H1 (cell line): ENCODE measurements around the gene BCO2. TPM values are rescaled to one million over a fixed set of nuclear protein-coding genes. Genes with fewer than 3 reads are reported as not detected.

Experiments
- CTCF ChIA-PET: fragments of 300-600 bp; sonication (Branson Sonifier 250); formaldehyde crosslinking; loops from one replicate; lab custom pipeline; 2021; ENCODE audit not compliant: partially characterized antibody; lab: Charles Lee
- POLR2A ChIA-PET: fragments of 300-600 bp; sonication (Branson Sonifier 250); formaldehyde crosslinking; loops from one replicate; lab custom pipeline; 2021; ENCODE audit warnings: inconsistent platforms; ENCODE audit not compliant: partially characterized antibody; lab: Charles Lee
- DNase-seq, 2 experiments: peaks; one replicate each; pipeline versions ENCODE4 v3.0.0 to v3.0.0-alpha.2; 2010 to 2022; ENCODE audit warnings: low spot score in 2 of 2, low read depth in 1 of 2, mixed read lengths in 1 of 2
- FAIRE-seq: peaks from 2 replicates; lab custom pipeline; 2011; peaks lifted over from hg19 to GRCh38; lab: Jason Lieb, UNC
- H2AFZ ChIP-seq: 2 replicates; pipeline ENCODE4 v1.8.1; 2012; ENCODE audit warnings: low read length, inconsistent platforms
- H2AK5ac ChIP-seq: 2 replicates; pipeline ENCODE4 v1.6.1; 2013; ENCODE audit warnings: low read depth, low read length
- H2BK120ac ChIP-seq: replicated peaks from 2 replicates; pipeline ENCODE3; 2013; ENCODE audit warnings: low read depth, low read length, inconsistent platforms
- H2BK12ac ChIP-seq: 2 replicates; pipeline ENCODE4 v1.6.1; 2013; ENCODE audit warnings: low read depth, low read length
- H2BK15ac ChIP-seq: 2 replicates; pipeline ENCODE4 v1.6.1; 2013; ENCODE audit warnings: low read length
- H2BK20ac ChIP-seq: 2 replicates; pipeline ENCODE4 v1.6.1; 2013; ENCODE audit warnings: low read length
- H2BK5ac ChIP-seq: 2 replicates; pipeline ENCODE4 v1.6.1; 2013; ENCODE audit warnings: low read depth, low read length
- H3K14ac ChIP-seq: 2 replicates; pipeline ENCODE4 v1.6.1; 2013; ENCODE audit warnings: inconsistent platforms; ENCODE audit not compliant: insufficient read length
- H3K18ac ChIP-seq: 2 replicates; pipeline ENCODE4 v1.6.1; 2013; ENCODE audit warnings: low read length; ENCODE audit errors: extremely low read depth
- H3K23ac ChIP-seq: 2 replicates; pipeline ENCODE4 v1.6.1; 2013; ENCODE audit warnings: inconsistent platforms; ENCODE audit not compliant: insufficient read length
- H3K23me2 ChIP-seq: 2 replicates; pipeline ENCODE4 v1.6.1; 2013; ENCODE audit warnings: low read depth, low read length
- H3K27ac ChIP-seq: 2 replicates; pipeline ENCODE4 v1.6.1; 2011; ENCODE audit warnings: low read depth, low read length, inconsistent platforms
- H3K27me3 ChIP-seq, 4 experiments: replicated peaks in 1 of 4; 1 replicate in 1 of 4; 2 replicates in 3 of 4; pipeline versions ENCODE4 v1.6.1 to v1.8.1; 2011 to 2013; ENCODE audit warnings: low read length in 3 of 4, mild to moderate bottlenecking in 3 of 4, inconsistent platforms in 2 of 4, mixed read lengths in 2 of 4, moderate library complexity in 1 of 4; ENCODE audit not compliant: control insufficient read depth in 3 of 4, insufficient read depth in 3 of 4; ENCODE audit errors: extremely low read depth in 1 of 4
- H3K36me3 ChIP-seq, 4 experiments: 2 replicates each; pipeline versions ENCODE4 v1.6.1 to v1.8.1; 2011 to 2013; ENCODE audit warnings: mild to moderate bottlenecking in 4 of 4, low read length in 3 of 4, moderate library complexity in 2 of 4, control low read depth in 1 of 4, inconsistent platforms in 1 of 4; ENCODE audit not compliant: insufficient read depth in 4 of 4, control insufficient read depth in 2 of 4
- H3K4ac ChIP-seq: replicated peaks from 2 replicates; pipeline ENCODE3; 2013; ENCODE audit warnings: low read length, low read depth, mixed read lengths, inconsistent platforms; ENCODE audit not compliant: insufficient read length
- H3K4me1 ChIP-seq, 4 experiments: replicated peaks in 1 of 4; 1 replicate in 1 of 4; 2 replicates in 3 of 4; pipeline versions ENCODE4 v1.6.1 to v1.8.1; 2011 to 2013; ENCODE audit warnings: low read length in 3 of 4, inconsistent platforms in 2 of 4, mixed read lengths in 1 of 4; ENCODE audit not compliant: insufficient read depth in 4 of 4, control insufficient read depth in 3 of 4
- H3K4me2 ChIP-seq, 2 experiments: 2 replicates each; pipeline versions ENCODE4 v1.6.1 to v1.8.1; 2011 to 2013; ENCODE audit warnings: low read depth in 2 of 2, low read length in 2 of 2, control low read depth in 1 of 2, inconsistent platforms in 1 of 2, mild to moderate bottlenecking in 1 of 2; ENCODE audit not compliant: insufficient read depth in 1 of 2
- H3K4me3 ChIP-seq, 4 experiments: fragments of 200-600, 300-600 bp in 1 of 4; sonication (generic), shearing (Covaris generic), sonication (Bioruptor Twin) in 1 of 4; 2 replicates each; pipeline versions ENCODE4 v1.5.1 to v1.8.1; 2011 to 2016; ENCODE audit warnings: low read length in 4 of 4, low read depth in 3 of 4, control low read depth in 2 of 4, inconsistent platforms in 2 of 4, mild to moderate bottlenecking in 2 of 4, mixed read lengths in 1 of 4, moderate library complexity in 1 of 4; ENCODE audit not compliant: insufficient read depth in 2 of 4; ENCODE audit errors: extremely low read depth in 1 of 4
- H3K56ac ChIP-seq: replicated peaks from 2 replicates; pipeline ENCODE3; 2013; ENCODE audit warnings: low read depth, mild to moderate bottlenecking, mixed read lengths, low read length, inconsistent platforms; ENCODE audit not compliant: insufficient read length
- H3K79me1 ChIP-seq: 2 replicates; pipeline ENCODE4 v1.6.1; 2013; ENCODE audit warnings: low read depth, low read length, control low read depth
- H3K79me2 ChIP-seq, 2 experiments: 2 replicates each; pipeline versions ENCODE4 v1.6.1 to v1.8.1; 2012 to 2013; ENCODE audit warnings: low read length in 2 of 2, mild to moderate bottlenecking in 2 of 2, inconsistent platforms in 1 of 2; ENCODE audit not compliant: insufficient read depth in 2 of 2, control insufficient read depth in 1 of 2
- H3K9ac ChIP-seq, 4 experiments: replicated peaks in 1 of 4; 1 replicate in 1 of 4; 2 replicates in 3 of 4; pipeline versions ENCODE4 v1.6.1 to v1.8.1; 2011 to 2013; ENCODE audit warnings: low read depth in 3 of 4, low read length in 3 of 4, control low read depth in 2 of 4, mild to moderate bottlenecking in 2 of 4, moderate library complexity in 2 of 4, inconsistent platforms in 1 of 4; ENCODE audit errors: extremely low read depth in 1 of 4
- H3K9me3 ChIP-seq, 2 experiments: 2 replicates each; pipeline versions ENCODE4 v1.6.1 to v1.8.1; 2012 to 2013; ENCODE audit warnings: mild to moderate bottlenecking in 2 of 2, moderate library complexity in 2 of 2, control low read depth in 1 of 2, inconsistent platforms in 1 of 2, low read depth in 1 of 2, low read length in 1 of 2, mixed read lengths in 1 of 2; ENCODE audit not compliant: insufficient read depth in 2 of 2
- H4K20me1 ChIP-seq, 2 experiments: replicated peaks in 1 of 2; 2 replicates each; pipeline versions ENCODE3 to v1.8.1; 2011 to 2013; ENCODE audit warnings: inconsistent platforms in 2 of 2, low read length in 2 of 2, mild to moderate bottlenecking in 1 of 2; ENCODE audit not compliant: insufficient read depth in 2 of 2, control insufficient read depth in 1 of 2
- H4K5ac ChIP-seq: 2 replicates; pipeline ENCODE4 v1.6.1; 2013; ENCODE audit warnings: low read length, low read depth, mixed read lengths, inconsistent platforms; ENCODE audit not compliant: insufficient read length
- H4K8ac ChIP-seq: 2 replicates; pipeline ENCODE4 v1.8.0; 2013; ENCODE audit warnings: mild to moderate bottlenecking, moderate library complexity, low read length, inconsistent platforms; ENCODE audit not compliant: insufficient read depth; ENCODE audit errors: extremely low read depth
- H4K91ac ChIP-seq: replicated peaks from 2 replicates; pipeline ENCODE3; 2013; ENCODE audit warnings: low read length, mixed read lengths, inconsistent platforms; ENCODE audit not compliant: insufficient read length
- WGBS, 2 experiments: shearing (Covaris generic) in 1 of 2; methylation state at CpG; one replicate each; pipeline versions ENCODE4 v1.1.6 to v1.1.7; 2013 to 2015; ENCODE audit warnings: low lambda C conversion rate in 2 of 2, mixed read lengths in 2 of 2, inconsistent platforms in 1 of 2, low coverage in 1 of 2, missing lambda C conversion rate in 1 of 2; ENCODE audit not compliant: insufficient replicate concordance in 2 of 2, insufficient coverage in 1 of 2, insufficient read length in 1 of 2; ENCODE audit errors: extremely low coverage in 1 of 2, missing lambda C conversion rate in 1 of 2; 5-methylcytosine and 5-hydroxymethylcytosine counted together
- polyA plus RNA-seq, 7 experiments: library from polyadenylated mRNA; depleted of rRNA in 3 of 7; stranded (reverse) in 5 of 7; unstranded in 2 of 7; fragments of >200 nt in 5 of 7; fragments of 200-250 nt in 2 of 7; gene quantifications; 1 replicate in 5 of 7; 2 replicates in 1 of 7; 4 replicates in 1 of 7; pipeline versions ENCODE4 v1.2.1 to v1.2.3, GENCODE V29; 2011 to 2013; ENCODE audit warnings: missing spikeins in 2 of 7, mixed read lengths in 2 of 7
- total RNA-seq: library from RNA; stranded (reverse); fragmentation: NEBNext Ultra II Directional; extraction: Animal tissue kit (Norgen Biotek cat#: 25700); gene quantifications from 2 replicates; pipeline ENCODE4 v1.2.1, GENCODE V29; 2021

The BCO2 gene
- total and polyA plus RNA-seq, 2 of the 8 experiments (the other 6 are each of a cell fraction or from before 2014, with no cell fraction given), result 0.42 to 0.82 TPM

- H2BK15ac ChIP-seq, result no peak overlapping the region
- H3K23me2 ChIP-seq, result no peaks in the 10 kb centered on the region; the same call in 1 of the 2 replicates
- no peak overlapping the region for H3K14ac ChIP-seq
- no peak overlapping the region for H3K4me3 ChIP-seq
- H3K9ac ChIP-seq, result no peak overlapping the region
- no peak overlapping the region for H3K23ac ChIP-seq
- no peaks in the 10 kb centered on the region for H3K36me3 ChIP-seq
- no peak overlapping the region for H2BK12ac ChIP-seq
- H3K79me2 ChIP-seq, result no peaks in the 10 kb centered on the region
- ChIA-PET POLR2A (no interaction called here), CTCF (interaction anchor here (1.9 kb wide), 1 partner anchor 9 kb away, joined by 6 read pairs; no protein-coding TSS in a partner anchor)
- H2BK5ac ChIP-seq, result no peak overlapping the region
- H3K4ac ChIP-seq, result no peak overlapping the region
- H3K4me2 ChIP-seq, result no peak overlapping the region
- no peaks in the 10 kb centered on the region; a peak in 1 of 7 replicates for H3K4me1 ChIP-seq
- no peaks in the 10 kb centered on the region for H4K20me1 ChIP-seq
- no peak overlapping the region for H3K56ac ChIP-seq
- H2AFZ ChIP-seq, result no peak overlapping the region
- no peaks in the 10 kb centered on the region for H3K79me1 ChIP-seq
- no peak overlapping the region for H2BK120ac ChIP-seq
- no peaks in the 10 kb centered on the region for H3K27me3 ChIP-seq
- no peak overlapping the region for H4K5ac ChIP-seq
- H4K91ac ChIP-seq, result no peak overlapping the region
- WGBS, 2 experiments, result 96% methylated on average over 1 of the region's 1 CpG; no CpG with 5 or more reads in 1 of the 2 experiments
- H3K9me3 ChIP-seq, result no peaks in the 10 kb centered on the region
- H4K8ac ChIP-seq, result no peak overlapping the region
- no peak overlapping the region for H3K18ac ChIP-seq
- no peak overlapping the region for H2AK5ac ChIP-seq
- no peak overlapping the region for H2BK20ac ChIP-seq
- DNase-seq, result no peak
- FAIRE-seq, result no peak
- no peak overlapping the region for H3K27ac ChIP-seq
Measured at GRCh38 chr11:112161012-112161411, 14.3 kb upstream of the BCO2 start.
